GM21619 (cell line): ENCODE results near the gene PPP4R3A.
"Not testable (repeated sequence)": the region's sequence is repeated elsewhere in the genome, so short reads cannot be mapped to it uniquely, and the experiment has no call there.

Source experiments
- ATAC-seq: cut with Tn5 transposase; IDR thresholded peaks from one replicate; pipeline ENCODE4 v1.9.1; 2021; ENCODE audit not compliant: unreplicated experiment

PPP4R3A gene

DNA sequence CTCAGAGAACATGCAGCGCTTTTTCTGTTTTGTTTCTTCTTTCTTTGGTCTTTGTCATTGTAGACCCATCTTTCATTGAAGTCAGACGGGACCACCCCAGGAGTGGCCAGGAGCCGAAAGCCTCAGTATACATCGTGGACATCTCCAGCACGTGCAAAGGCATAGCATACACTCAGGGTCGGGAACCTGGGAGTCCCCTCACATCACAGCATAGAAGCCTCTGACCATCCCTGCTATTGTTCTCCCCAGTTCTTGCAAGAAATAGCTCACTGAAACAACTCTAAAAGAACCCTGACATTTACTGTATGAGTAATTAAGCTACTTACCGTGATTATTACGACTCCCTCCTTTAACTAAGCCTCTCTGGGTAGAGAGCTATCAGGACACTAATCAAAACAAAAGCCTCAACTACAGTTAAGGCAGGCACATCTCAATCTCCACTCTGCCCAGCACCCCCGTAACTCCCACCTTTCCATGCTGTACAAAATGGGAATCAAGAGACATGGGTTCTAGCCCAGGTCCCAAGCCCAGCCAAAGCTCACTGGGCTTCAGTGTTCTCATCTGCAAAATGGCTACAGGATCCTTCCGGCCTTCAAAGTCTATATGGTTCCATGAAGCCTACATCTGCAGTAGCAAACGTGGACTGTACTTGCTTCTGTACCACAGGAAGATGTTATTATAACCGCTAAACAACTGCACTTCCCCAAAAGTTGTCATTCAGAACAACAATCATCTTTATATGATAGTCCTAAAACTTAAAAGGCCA, 99.2 kb downstream of the PPP4R3A start:
- no peak for ATAC-seq

DNA sequence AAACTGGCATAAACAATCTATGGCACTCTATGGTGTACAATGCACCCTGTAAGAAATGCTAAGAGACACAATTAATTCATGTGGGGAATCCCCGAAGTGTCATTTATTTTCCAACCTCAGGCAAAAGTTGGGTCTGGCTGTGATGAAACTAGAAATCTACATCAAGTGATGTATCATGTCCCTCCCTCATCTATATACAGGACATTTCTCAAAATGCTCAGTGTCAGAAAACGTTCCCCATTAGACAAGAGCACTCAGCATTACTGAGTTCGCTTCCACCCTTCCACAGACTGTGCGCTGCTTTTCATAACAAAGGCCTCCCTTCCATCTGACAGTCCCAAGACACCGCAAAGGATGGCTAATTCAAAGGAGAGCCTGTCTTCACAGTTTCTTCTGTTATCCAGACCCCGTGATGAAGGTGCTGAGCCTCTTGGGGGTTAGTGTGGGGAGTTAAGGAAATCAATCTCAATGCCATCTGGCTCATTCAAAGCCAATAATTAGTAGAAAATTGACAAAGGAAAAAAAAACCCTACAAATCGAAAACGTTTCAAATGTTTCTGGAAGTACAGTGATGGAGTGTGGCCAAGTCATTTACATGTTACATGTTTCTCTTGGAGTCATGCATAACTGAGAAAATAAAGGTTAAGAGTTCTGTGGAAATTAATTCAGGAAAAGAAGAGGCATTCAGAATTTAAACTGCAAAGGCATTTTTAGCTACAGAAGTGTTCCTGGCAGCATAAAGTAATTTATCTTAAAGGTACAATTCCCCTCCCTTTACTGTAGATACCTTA, 100.0 kb downstream of the PPP4R3A start:
- ATAC-seq: no peak

DNA sequence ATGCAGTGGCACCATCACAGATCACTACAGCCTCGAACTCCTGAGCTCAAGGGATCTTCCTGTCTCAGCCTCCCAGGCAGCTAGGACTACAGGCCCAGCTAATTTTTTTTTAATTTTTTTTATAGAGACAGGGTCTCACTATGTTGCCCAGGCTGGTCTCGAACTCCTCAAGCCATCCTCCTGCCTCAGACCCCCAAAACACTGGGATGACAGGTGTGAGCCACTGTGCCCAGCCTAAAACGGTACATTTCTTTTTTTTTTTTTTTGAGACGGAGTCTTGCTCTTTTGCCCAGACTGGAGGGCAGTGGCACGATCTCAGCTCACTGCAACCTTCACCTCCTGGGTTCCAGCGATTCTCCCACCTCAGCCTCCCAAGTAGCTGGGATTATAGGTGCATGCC, 100.9 kb downstream of the PPP4R3A start:
- ATAC-seq: not testable (repeated sequence)
